Activated T-helper 1 cell treated with anti-CD3 and anti-CD28 coated beads, Interleukin-12 subunit alpha, Interleukin-12 subunit beta, Interleukin-2, Interleukin-4 antibody, amounts not matched to agents 30 ng/mL and 10 ng/mL and 1 ng/mL, durations not matched to agents 14 hours and 24 hours and 36 hours (primary cell): ENCODE measurements around the gene ANKRD44. TPM values are rescaled to one million over a fixed set of nuclear protein-coding genes. Genes with fewer than 3 reads are reported as not detected.
"Not testable (repeated sequence)": the region's sequence is repeated elsewhere in the genome, so short reads cannot be mapped to it uniquely, and the experiment has no call there.

Experiments used
- DNase-seq: peaks from one replicate; pipeline ENCODE4 v3.0.0; 2021; ENCODE audit warnings: low spot score
- H3K27ac Mint-ChIP-seq: one replicate; pipeline ENCODE4 v1.8.0; 2021; ENCODE audit warnings: mild to moderate bottlenecking, mixed read lengths
- H3K27me3 Mint-ChIP-seq: one replicate; pipeline ENCODE4 v1.8.0; 2022; ENCODE audit warnings: mild to moderate bottlenecking, moderate library complexity, mixed read lengths; ENCODE audit not compliant: insufficient read depth
- H3K36me3 Mint-ChIP-seq: one replicate; pipeline ENCODE4 v1.8.0; 2021; ENCODE audit warnings: low read depth, mixed read lengths
- H3K4me1 Mint-ChIP-seq: one replicate; pipeline ENCODE4 v1.8.0; 2021; ENCODE audit warnings: low read depth, mixed read lengths
- H3K4me3 Mint-ChIP-seq: one replicate; pipeline ENCODE4 v1.8.0; 2021; ENCODE audit warnings: mild to moderate bottlenecking, moderate library complexity, mixed read lengths
- H3K9me3 Mint-ChIP-seq: one replicate; pipeline ENCODE4 v1.8.0; 2021; ENCODE audit warnings: mixed read lengths
- intact Hi-C: fragments of 100-400 bp; cut with micrococcal nuclease; formaldehyde crosslinking; loops from one replicate; pipeline ENCODE4 v1.15.1; 2024
- total RNA-seq: library from RNA; stranded (reverse); gene quantifications from 2 replicates; pipeline ENCODE4 v1.2.3, GENCODE V29; 2022

Gene ANKRD44
- total RNA-seq, 1 donor from 2014 or later, result 159 TPM

DNA sequence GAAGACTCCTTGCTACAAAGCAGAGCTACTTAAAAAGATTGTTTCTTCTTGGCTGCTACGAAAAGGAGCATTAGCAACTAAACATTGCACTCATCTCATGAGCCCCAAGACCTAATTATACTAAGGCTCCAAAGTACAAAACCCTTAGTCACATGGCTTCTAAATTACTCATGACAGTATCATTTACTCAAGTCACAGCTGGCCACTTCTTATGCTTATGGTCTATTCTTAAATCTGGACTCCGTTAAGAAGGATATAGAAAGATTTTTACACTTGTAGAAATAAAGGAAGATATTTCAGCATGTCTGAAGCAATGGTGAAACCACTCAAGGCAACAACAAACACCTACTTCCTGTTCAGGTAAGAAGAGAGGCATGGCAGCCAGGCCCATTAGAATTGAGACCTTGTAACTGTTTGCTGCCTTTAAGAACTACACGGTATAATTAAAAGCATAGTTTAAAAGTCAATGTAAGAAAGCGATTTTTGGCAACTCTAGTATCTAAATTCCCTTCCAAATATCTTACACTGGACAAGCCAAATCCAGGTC is 12.7 kb downstream of the ANKRD44 start:
- H3K4me3 Mint-ChIP-seq, result peak overlapping the region; percentile 62
- peaks cover 40% of the 10 kb centered on the region for H3K36me3 Mint-ChIP-seq
- peaks cover 94% of the 10 kb centered on the region for H3K4me1 Mint-ChIP-seq
- peak overlapping the region; percentile 89 for H3K27ac Mint-ChIP-seq
- peaks cover 13% of the 10 kb centered on the region for H3K9me3 Mint-ChIP-seq
- intact Hi-C loops, result loop anchor here (1.0 to 2.0 kb wide), 2 partner anchors 11 to 309 kb away; no protein-coding TSS in a partner anchor
- no peaks in the 10 kb centered on the region for H3K27me3 Mint-ChIP-seq
- DNase-seq, result no peak

GRCh38 chr2:197297266-197297665 is 13.3 kb downstream of the ANKRD44 start:
- no peaks in the 10 kb centered on the region for H3K27me3 Mint-ChIP-seq
- intact Hi-C loops, result loop anchor here (1.0 to 2.0 kb wide), 2 partner anchors 10 to 308 kb away; no protein-coding TSS in a partner anchor
- H3K27ac Mint-ChIP-seq, result peak overlapping the region; percentile 83
- DNase-seq, result no peak
- peaks cover 94% of the 10 kb centered on the region for H3K4me1 Mint-ChIP-seq
- peaks cover 13% of the 10 kb centered on the region for H3K9me3 Mint-ChIP-seq
- peaks cover 38% of the 10 kb centered on the region for H3K36me3 Mint-ChIP-seq
- peak overlapping the region; percentile 72 for H3K4me3 Mint-ChIP-seq

- Mint-ChIP-seq H3K4me1 (peaks cover 94% of the 10 kb centered on the region), H3K27me3 (no peaks in the 10 kb centered on the region), H3K9me3 (peaks cover 15% of the 10 kb centered on the region), H3K36me3 (peaks cover 39% of the 10 kb centered on the region), H3K27ac (peak overlapping the region; percentile 83), H3K4me3 (peak overlapping the region; percentile 72)
- intact Hi-C loops, result loop anchor here (1.0 to 2.0 kb wide), 2 partner anchors 10 to 308 kb away; no protein-coding TSS in a partner anchor
- DNase-seq, result no peak
Measured at GRCh38 chr2:197296835-197297234, 13.7 kb downstream of the ANKRD44 start.

GRCh38 chr2:197294260-197294659 is 16.3 kb downstream of the ANKRD44 start:
- Mint-ChIP-seq H3K36me3 (peaks cover 35% of the 10 kb centered on the region), H3K9me3 (peaks cover 17% of the 10 kb centered on the region), H3K27me3 (no peaks in the 10 kb centered on the region), H3K4me1 (peaks cover 90% of the 10 kb centered on the region), H3K4me3 (peak overlapping the region; percentile 68), H3K27ac (peak overlapping the region; percentile 89)
- intact Hi-C loops, result loop anchor here (1.0 kb wide), 2 partner anchors 10 to 14 kb away; no protein-coding TSS in a partner anchor
- no peak for DNase-seq

DNA sequence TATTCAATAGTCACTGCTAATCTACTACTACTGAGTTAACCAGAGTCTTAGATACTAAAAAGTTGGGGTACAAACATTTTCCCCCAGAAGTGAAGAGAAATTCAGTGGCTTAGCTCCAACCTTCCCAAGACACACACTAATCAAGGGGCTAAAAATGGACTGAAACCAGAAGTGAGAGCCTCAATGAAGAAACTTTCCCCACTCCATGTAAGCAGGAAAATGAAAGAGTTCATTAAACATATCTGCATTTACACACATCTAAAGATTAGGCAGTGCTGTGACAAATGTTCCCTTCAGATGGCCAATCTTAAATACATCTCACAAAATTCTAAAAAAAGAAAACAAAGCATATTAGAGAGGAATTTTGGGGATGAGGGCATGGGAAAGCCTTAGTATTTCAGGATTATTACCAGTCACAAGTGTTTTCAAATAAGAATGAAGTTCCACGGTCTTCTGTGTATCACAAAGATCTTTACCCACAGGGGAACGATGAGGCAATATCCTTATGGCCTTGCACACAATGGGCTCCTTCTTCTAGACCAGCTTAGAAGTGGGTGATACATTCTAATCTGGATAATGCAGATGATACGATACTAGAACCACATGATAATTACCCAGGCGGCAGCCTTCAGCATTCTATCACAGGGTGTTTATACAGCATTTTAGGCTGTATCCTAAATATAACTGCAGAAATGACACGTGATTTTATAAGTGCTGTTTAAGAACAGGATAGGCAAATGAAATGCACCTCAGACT is 17.1 kb downstream of the ANKRD44 start:
- peaks cover 31% of the 10 kb centered on the region for H3K36me3 Mint-ChIP-seq
- H3K27me3 Mint-ChIP-seq, result no peaks in the 10 kb centered on the region
- intact Hi-C loops, result loop anchor here (1.0 to 2.0 kb wide), 5 partner anchors 11 to 53 kb away; no protein-coding TSS in a partner anchor
- peak overlapping the region; percentile 89 for H3K27ac Mint-ChIP-seq
- peaks cover 11% of the 10 kb centered on the region for H3K9me3 Mint-ChIP-seq
- no peak for DNase-seq
- peaks cover 88% of the 10 kb centered on the region for H3K4me1 Mint-ChIP-seq
- H3K4me3 Mint-ChIP-seq, result peak overlapping the region; percentile 68

DNA sequence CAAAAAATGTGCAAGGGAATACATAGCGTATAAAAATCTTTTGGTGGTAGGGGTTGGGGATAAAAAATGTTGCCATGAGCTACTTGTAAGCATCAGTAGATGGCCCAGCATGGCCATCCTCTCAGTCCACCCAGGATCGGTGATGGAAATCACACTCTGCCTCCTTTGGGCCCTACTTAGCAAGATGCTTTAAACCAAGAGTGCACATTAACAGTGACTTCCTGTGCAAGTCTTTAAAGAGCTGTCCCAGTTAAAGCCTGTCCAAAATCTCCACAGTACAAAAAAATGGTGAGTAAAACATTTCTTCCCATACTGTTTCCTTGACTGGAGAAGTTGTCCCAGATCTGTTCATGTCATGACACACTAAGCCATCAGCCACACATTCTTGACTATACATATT is 18.0 kb downstream of the ANKRD44 start:
- intact Hi-C loops, result loop anchor here (1.0 to 2.0 kb wide), 3 partner anchors 26 to 52 kb away; no protein-coding TSS in a partner anchor
- peaks cover 87% of the 10 kb centered on the region for H3K4me1 Mint-ChIP-seq
- H3K27me3 Mint-ChIP-seq, result no peaks in the 10 kb centered on the region
- H3K9me3 Mint-ChIP-seq, result peaks cover 4% of the 10 kb centered on the region
- peaks cover 23% of the 10 kb centered on the region for H3K36me3 Mint-ChIP-seq
- no peak for DNase-seq
- peak overlapping the region; percentile 68 for H3K4me3 Mint-ChIP-seq
- peak overlapping the region; percentile 89 for H3K27ac Mint-ChIP-seq

DNA sequence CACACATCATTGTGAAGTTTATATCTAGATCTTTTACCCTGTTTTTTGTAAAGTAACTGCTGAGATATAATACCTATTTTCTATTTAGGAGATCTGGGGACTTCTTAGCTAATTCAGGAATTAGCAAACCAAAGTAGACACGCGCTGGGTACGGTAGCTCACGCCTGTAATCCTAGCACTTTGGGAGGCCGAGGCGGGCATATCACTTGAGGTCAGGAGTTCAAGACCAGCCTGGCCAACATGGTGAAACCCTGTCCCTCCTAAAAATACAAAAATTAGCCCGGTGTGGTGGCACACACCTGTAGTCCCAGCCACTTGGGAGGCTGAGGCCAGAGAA is 23.0 kb downstream of the ANKRD44 start:
- H3K36me3 Mint-ChIP-seq, result peaks cover 23% of the 10 kb centered on the region
- H3K27ac Mint-ChIP-seq, result peak overlapping the region; percentile 100
- H3K9me3 Mint-ChIP-seq, H3K27me3 Mint-ChIP-seq, DNase-seq: not testable (repeated sequence)
- peak overlapping the region; percentile 76 for H3K4me3 Mint-ChIP-seq
- intact Hi-C loops, result loop anchor here (1.0 to 2.0 kb wide), 7 partner anchors 9 to 39 kb away; no protein-coding TSS in a partner anchor
- peaks cover 78% of the 10 kb centered on the region for H3K4me1 Mint-ChIP-seq

- DNase-seq, result peak; percentile 49
- peaks cover 23% of the 10 kb centered on the region for H3K36me3 Mint-ChIP-seq
- peak overlapping the region; percentile 76 for H3K4me3 Mint-ChIP-seq
- H3K27me3 Mint-ChIP-seq, result no peaks in the 10 kb centered on the region
- intact Hi-C loops, result loop anchor here (1.0 to 2.0 kb wide), 7 partner anchors 9 to 40 kb away; no protein-coding TSS in a partner anchor
- H3K27ac Mint-ChIP-seq, result peak overlapping the region; percentile 100
- H3K9me3 Mint-ChIP-seq, result peaks cover 7% of the 10 kb centered on the region
- H3K4me1 Mint-ChIP-seq, result peaks cover 78% of the 10 kb centered on the region
Measured at GRCh38 chr2:197286805-197287595, 23.6 kb downstream of the ANKRD44 start.

- Mint-ChIP-seq H3K9me3 (peaks cover 3% of the 10 kb centered on the region), H3K27ac (peak overlapping the region; percentile 42), H3K4me1 (peaks cover 87% of the 10 kb centered on the region), H3K4me3 (peak overlapping the region; percentile 17), H3K27me3 (no peaks in the 10 kb centered on the region), H3K36me3 (peaks cover 26% of the 10 kb centered on the region)
- intact Hi-C loops, result no loop called here
- DNase-seq, result no peak
Measured at GRCh38 chr2:197285361-197285760, 25.2 kb downstream of the ANKRD44 start.

- peaks cover 3% of the 10 kb centered on the region for H3K9me3 Mint-ChIP-seq
- no peak overlapping the region for H3K4me3 Mint-ChIP-seq
- no peak overlapping the region for H3K27ac Mint-ChIP-seq
- DNase-seq, result no peak
- peaks cover 87% of the 10 kb centered on the region for H3K4me1 Mint-ChIP-seq
- no peaks in the 10 kb centered on the region for H3K27me3 Mint-ChIP-seq
- peaks cover 26% of the 10 kb centered on the region for H3K36me3 Mint-ChIP-seq
- intact Hi-C loops, result no loop called here
Measured at GRCh38 chr2:197284956-197285355, 25.6 kb downstream of the ANKRD44 start.

DNA sequence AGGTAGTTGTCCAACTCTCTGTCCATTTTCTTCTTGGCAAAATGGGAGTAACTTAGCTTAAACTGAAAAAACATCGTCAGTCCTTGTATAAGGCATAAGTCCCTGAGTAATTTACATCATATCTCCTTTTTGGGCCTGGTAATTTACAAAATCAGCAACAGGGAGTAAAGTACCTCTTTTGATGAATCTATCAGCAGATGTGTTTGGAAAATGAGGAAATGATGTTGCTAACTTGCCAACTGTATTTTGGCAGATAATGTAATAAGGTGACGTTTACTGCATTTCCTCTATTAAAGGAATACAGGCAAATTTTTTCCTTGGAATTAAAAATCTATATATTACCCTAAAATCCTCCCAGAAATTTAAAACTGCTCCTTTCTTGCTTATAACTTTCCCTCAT is 29.2 kb downstream of the ANKRD44 start:
- no peaks in the 10 kb centered on the region for H3K9me3 Mint-ChIP-seq
- intact Hi-C loops, result no loop called here
- peaks cover 23% of the 10 kb centered on the region for H3K36me3 Mint-ChIP-seq
- peaks cover 83% of the 10 kb centered on the region for H3K4me1 Mint-ChIP-seq
- H3K4me3 Mint-ChIP-seq, result no peak overlapping the region
- no peak for DNase-seq
- no peaks in the 10 kb centered on the region for H3K27me3 Mint-ChIP-seq
- H3K27ac Mint-ChIP-seq, result peak overlapping the region; percentile 44

- H3K4me1 Mint-ChIP-seq, result peaks cover 76% of the 10 kb centered on the region
- H3K36me3 Mint-ChIP-seq, result peaks cover 27% of the 10 kb centered on the region
- H3K4me3 Mint-ChIP-seq, result peak overlapping the region; percentile 24
- no peaks in the 10 kb centered on the region for H3K9me3 Mint-ChIP-seq
- H3K27me3 Mint-ChIP-seq, result no peaks in the 10 kb centered on the region
- DNase-seq, result no peak
- H3K27ac Mint-ChIP-seq, result peak overlapping the region; percentile 77
- intact Hi-C loops, result no loop called here
Measured at GRCh38 chr2:197280015-197280702, 30.4 kb downstream of the ANKRD44 start.
